ENCODE measurements around the gene SLC18A2.
A peak's percentile ranks its signal among the peaks of the same experiment; 100 is the strongest.

Gene SLC18A2

DNA sequence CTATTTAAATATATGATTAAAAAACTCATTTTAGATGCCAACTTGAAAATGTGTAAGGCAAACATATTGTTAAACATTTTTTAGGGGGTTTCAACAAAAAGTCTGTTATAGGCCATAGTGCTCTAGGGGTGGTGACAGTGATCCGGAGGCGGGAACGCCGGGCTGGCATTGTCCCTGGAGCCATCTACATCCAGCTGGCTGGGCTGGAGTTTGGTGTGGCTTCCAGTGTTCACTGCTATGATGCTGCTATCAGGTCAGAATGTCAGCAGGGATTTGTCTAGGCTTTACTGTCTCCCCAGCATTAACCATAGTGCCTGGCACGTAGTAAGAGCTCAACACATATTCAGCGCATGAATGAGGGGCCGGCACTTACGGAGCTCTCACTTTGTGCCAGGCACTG is 1.9 kb upstream of the SLC18A2 start:
- no peak for DNase-seq

- DNase-seq, result peak in 1 of 3 experiments; percentile 3
These were observed 943 bp upstream of the SLC18A2 start for GRCh38 chr10:117239721-117240620.

DNA sequence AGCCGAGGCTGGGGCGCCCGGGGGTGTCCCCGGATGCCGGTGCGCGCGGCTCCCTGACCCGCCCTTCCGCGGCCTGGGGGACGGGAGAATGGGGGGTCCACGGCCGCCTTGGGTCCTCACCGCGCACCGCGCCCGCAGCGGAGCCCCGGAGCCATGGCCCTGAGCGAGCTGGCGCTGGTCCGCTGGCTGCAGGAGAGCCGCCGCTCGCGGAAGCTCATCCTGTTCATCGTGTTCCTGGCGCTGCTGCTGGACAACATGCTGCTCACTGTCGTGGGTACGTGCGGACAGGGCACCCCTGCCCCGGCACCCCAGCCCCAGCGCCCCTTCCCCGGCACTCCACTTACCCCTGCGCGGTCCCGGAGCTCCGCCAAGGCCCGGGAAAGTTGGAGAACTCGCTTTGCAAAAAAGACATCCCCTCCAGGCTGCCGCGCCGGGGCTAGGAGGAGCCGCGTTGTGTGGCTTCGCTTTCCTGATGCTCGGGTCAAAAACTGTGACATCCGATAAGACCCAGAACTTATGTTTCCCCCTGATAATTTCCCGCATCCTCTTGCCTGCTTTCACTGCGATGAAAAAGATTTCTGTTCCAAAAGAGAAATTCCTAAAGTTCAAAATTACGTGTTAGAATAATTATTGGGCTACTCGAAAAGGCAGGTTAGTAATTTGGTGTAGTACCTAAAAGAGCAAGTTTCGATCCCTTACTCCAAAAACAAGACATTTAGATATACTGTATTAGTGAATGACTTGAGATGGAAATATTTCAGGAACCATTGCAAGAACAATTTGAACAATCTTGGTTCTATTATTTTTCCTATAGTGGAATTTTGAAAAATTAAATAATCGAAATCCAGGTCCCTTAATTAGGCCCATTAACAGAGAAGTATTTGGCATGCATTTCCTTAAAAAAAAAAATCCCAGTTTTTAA is 888 bp downstream of the SLC18A2 start:
- peak in 2 of 3 experiments; percentile 27 to 37 for DNase-seq

- DNase-seq, result no peak
These were observed 1.5 kb downstream of the SLC18A2 start for GRCh38 chr10:117242463-117242832.

- no peak for DNase-seq
These were observed 6.2 kb downstream of the SLC18A2 start for GRCh38 chr10:117246997-117247671.

DNA sequence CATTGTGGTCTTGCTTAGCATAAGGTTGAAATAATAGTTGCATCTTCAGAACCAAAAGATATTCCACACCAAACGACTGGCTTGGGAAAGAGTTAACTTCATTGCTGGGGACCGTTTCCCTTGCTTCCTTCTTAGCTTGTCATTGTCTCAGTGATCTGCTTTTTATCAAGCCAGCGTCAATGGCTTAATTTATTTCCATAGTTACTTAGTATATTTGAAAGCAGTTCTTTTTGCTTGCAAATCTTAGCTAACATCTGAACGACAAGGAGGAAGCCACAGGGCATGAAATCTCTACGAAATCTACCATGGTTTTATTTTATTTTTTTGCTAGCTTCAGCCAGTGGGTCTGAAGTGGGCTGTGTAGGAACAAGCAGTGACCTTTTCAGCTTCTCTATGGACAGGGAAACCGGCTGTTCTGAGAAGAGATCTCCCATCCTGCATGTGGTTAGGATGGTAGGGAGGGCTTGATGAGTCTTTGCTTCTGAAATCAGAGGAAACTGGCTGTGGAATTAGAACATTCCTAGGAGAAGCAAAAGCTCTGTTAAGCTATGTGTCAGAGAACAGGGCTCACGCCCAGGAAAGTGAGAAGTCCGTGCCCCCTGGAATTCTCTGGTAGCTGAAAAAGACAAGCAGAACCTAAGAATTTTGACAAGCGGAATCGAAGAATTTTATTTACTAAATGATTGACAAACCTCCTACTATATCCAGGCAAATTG is 8.0 kb downstream of the SLC18A2 start:
- DNase-seq, result no peak

DNA sequence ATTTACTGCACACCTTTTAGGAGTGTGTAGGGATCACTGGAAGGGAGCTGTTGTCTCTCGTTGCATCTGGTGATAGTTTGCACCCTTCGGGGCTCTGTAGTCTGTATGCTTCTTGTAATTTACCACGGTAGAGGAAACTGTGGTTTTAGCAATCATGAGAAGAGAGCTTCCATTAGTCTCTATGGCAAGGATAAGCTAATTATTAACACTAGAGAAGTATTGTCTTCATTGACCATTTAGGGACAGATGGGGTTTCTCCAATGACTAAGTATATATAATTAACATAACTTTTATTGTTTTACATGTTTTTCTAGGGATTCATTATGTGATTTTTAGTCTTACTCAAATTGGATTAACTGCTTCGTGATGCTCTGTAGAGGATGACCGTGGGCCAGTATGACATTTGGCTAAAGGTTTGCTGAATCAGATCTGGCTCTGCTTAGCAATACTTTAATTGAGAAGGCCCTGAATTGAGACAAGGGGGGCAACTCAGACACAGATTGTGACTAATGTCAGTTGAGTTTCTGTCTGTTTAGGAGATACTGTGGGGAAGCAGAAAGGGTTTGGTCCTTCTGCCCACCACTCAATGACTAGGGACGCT is 8.7 kb downstream of the SLC18A2 start:
- no peak for DNase-seq

DNA sequence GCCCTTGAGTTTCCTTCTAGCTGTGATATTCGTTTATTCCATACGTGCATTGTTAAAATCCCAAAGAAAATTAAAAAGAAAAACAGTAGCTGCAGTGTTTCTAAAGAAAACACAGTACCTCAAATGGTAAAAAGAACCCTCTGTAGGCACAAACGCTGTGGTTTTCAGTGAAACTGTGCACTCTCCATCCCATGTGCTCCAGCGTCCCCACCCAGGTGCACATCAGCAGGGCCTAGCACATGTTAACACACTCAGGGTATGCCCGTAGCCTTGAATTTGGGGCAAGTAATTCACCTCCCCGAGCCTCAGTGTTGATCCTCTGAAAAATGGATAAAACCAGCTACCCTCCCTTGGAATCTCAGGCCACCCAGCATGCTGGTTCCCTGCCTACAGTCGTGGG is 9.5 kb downstream of the SLC18A2 start:
- no peak for DNase-seq

GRCh38 chr10:117253908-117254307 is 13.0 kb downstream of the SLC18A2 start:
- DNase-seq, result no peak

GRCh38 chr10:117254338-117254737 is 13.4 kb downstream of the SLC18A2 start:
- DNase-seq, result no peak

DNA sequence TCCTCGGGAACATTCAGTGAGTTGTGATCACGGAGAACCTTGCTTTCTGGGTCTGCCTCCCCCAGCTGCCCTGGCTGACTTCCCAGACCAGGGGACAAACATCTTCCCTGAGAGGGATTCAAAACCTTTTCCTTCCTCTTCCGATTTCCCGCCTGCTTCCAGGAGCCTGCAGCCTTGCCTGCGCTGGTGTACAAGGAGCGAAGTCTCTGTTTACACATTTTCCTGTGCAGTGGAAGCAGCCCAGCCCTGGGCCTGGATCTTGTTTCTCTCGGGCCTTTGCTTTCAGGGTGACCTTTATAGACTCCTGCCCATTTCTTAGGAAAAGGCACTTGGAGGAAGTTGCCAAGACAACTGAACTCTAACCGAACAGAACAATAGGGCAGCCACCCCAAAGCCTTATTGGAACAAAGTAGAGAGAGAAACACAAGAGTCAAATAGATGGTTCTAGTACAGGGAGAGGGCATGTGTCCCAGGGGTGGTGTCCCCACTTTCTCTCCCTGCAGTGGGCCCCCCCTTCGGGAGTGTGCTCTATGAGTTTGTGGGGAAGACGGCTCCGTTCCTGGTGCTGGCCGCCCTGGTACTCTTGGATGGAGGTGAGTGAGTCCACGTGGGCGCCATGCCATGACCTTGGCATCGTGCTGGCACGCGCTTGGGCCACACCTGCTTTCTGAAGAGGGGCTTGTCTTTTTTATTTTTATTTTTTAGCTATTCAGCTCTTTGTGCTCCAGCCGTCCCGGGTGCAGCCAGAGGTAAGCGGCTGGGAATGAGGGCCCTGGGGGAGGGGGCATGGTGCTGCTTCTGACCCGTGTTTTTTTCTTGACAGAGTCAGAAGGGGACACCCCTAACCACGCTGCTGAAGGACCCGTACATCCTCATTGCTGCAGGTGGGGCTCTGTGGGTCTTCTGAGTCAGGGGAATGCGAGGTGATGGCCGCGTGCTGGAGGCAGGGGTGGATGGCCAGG is 14.1 kb downstream of the SLC18A2 start:
- no peak for DNase-seq

GRCh38 chr10:117255835-117256460 is 15.0 kb downstream of the SLC18A2 start:
- DNase-seq, result no peak

GRCh38 chr10:117256910-117257309 is 16.0 kb downstream of the SLC18A2 start:
- DNase-seq, result no peak

GRCh38 chr10:117257721-117258120 is 16.8 kb downstream of the SLC18A2 start:
- DNase-seq, result peak in 1 of 3 experiments; percentile 34

DNA sequence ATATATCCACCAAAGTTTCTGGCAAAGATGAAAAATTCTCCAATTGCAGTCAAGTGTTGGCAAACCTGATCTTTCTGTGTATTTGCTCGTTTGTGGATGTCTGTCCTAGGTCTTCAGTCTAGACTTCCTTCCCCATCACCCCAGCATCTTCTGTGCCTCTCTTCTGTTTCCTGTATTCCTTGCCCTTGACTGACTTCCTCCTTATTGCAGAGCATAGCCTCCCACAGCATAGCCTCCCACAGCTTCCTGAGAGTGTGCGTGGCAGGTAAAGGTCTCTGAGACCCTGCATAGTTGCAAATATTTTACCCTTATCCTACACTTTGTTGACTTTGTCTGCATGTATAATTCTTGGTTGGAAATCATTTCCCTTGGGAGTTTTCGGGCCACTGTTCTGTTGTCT is 18.4 kb downstream of the SLC18A2 start:
- no peak for DNase-seq

- no peak for DNase-seq
These were observed 19.2 kb downstream of the SLC18A2 start for GRCh38 chr10:117260084-117260483.

DNA sequence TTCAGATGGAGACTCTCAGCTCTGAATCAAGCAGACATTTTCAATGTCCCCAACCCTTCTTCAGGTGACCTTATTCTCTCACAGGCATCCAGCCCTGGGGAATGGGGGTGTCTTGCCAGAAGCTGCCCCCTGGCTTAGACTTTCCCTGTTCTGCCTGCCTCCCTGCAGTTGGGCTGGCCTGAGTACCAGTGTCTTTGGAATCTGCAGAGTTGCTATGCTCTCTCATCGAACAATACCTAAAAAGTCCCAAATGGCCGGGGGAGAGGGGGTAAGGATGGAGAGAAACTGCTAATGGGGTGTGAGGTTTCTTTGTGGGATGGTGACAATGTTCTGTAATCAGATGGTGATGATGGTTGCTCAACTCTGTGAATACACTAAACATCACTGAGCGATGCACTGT is 20.6 kb downstream of the SLC18A2 start:
- DNase-seq, result no peak

- DNase-seq, result no peak
These were observed 21.5 kb downstream of the SLC18A2 start for GRCh38 chr10:117262291-117262902.

GRCh38 chr10:117262903-117263293 is 22.0 kb downstream of the SLC18A2 start:
- no peak for DNase-seq

- DNase-seq, result peak in 2 of 3 experiments; percentile 74 to 91
These were observed 23.9 kb downstream of the SLC18A2 start for GRCh38 chr10:117264782-117265181.

Data from NCI-H1417 (cell line).